ENCODE measurements around the gene RTN1.

Gene RTN1

GRCh38 chr14:59787045-59787674, 83.4 kb downstream of the RTN1 start:
- DNase-seq, result no peak

DNA sequence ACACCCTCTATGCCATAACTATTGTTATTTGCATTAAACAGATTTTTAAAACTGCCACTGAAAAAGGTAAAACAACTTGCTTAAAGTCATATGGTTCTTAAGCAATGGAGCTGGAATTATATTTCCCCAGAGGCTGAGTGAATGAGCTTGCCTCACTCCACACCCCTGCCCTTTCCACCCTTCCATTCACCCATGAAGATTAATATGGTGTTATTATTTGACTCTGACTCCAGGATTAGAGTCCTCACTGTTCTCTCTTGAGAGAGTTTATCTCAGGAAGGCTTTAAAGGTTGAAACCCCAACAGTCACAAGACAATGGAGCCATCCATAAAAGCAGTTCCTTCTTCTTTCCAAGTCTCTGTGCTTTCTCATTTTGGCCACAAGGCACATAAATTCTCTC, 84.9 kb downstream of the RTN1 start:
- DNase-seq, result no peak

GRCh38 chr14:59782760-59783159, 87.8 kb downstream of the RTN1 start:
- DNase-seq, result no peak

DNA sequence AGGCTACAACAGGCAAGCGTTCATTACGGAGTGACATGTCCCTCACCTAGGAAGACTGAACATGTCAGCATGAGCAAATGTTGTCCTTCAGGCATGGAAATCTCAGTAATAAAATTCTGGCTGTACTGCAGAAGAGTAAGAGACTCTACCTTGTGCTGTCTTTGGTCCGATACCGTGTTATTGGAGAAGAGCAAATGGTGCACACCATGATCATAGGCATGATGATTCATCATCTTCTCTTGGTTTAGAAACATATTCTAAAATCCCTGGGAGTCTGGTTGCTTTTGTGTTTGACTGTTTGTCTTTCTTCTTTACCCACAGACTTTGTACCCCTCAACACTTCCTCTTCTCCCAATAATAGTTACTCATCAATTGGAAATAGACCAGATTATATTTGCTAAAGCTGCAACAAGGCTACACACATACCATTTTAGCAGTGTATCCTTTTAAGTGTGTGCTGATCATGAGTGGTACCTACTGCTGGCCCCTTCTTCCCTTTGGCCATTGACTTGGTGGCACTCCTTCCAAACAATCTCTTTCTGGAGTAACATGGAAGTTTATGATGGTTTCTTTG, 93.5 kb downstream of the RTN1 start:
- DNase-seq, result no peak

DNA sequence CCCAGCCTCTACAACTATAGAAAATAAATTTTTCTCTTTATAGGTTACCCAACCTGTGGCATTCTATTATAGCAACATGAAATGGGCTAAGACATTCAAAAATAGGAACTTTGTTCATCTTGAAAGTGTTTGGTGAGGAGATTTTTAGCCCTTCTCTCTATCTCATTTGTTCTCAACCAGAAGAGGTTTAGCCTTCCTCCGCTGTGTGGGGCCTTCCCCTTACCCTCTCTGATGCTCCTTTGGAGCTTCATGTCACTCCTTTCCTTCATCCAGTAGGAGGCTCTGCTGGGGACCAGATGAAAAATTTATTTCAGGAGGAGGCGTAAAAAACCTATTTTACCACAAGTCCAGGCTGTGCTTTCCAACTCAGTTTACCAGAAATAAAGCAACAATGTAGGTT, 94.1 kb downstream of the RTN1 start:
- no peak for DNase-seq

DNA sequence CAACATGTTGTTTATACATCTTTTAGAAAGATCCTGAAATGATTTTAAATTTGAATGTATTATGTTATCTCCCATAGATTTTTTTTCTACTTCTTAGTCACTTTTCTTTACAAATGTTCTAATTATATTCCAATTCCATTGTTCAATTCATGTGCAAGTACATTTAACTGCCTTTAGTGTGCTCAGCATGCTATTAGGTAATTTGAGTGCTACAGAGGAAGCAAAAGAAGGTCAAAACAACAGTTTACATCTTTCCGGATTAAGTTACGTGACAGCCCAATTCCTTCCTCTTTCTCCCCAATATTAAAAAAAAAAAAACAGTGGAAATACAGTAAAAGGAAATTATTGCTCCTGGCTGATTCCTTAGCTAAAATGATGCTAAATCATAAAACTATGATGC, 98.3 kb downstream of the RTN1 start:
- no peak for DNase-seq

DNA sequence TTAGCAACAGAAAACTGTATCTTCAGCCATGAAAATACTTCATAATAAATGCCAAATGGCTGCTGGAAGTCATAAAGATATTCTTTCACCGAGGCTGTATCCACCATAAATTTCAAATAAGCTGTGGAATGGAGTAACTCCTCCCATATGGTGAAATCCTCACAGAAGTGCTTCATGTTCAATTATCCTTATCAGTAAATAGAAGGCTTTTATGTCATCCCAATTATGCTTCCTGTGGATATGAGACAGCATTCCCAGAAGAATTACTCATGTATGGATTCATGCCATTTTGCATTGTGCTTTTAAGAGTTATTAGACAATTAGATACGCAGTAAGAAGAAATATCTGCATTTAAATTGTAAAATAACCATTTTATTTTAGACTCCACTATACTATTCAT, 99.0 kb downstream of the RTN1 start:
- peak; percentile 54 for DNase-seq

DNA sequence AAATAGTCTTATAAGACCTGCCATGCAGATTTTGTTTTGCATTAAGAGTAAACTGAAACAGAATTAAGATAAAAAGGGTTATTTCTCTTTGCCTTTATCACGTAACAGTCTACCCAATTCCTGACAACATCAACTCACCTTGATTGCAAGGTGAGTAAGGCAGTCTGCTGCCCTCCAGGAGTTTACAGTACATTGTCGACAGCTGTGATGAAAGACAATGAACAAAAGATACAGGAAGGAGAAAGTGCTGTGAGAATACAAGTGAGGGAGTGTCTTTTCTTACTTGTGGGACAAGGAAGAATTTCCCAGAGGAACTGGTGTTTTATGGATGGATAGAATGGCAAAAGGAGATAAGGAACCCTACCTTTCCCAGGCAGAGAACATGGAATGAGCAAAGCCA, 101.0 kb downstream of the RTN1 start:
- DNase-seq, result no peak

DNA sequence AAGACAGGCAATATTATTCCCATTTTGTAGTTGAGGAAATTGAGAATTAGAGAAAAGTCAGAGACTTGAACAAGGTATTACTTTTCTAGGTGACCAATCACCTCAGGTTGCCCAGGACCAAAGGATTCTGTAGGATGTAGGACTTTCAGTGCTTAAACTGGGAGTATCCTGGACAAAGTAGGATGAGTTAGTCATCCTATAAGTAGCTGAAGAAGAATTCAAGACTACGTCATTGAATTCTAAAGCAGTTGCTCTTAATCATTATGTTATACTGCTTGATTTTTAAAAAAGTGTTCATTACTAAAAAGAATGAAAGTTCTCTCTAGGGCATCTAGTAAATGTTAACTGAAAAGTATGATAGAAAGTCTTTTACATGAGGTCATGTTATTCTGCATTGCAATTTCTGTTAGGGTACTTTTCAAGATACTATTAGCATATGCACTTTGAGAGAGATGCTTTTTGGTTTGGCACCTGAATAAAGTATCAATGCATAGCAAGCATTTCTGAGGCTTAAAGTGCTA, 101.7 kb downstream of the RTN1 start:
- DNase-seq, result no peak

DNA sequence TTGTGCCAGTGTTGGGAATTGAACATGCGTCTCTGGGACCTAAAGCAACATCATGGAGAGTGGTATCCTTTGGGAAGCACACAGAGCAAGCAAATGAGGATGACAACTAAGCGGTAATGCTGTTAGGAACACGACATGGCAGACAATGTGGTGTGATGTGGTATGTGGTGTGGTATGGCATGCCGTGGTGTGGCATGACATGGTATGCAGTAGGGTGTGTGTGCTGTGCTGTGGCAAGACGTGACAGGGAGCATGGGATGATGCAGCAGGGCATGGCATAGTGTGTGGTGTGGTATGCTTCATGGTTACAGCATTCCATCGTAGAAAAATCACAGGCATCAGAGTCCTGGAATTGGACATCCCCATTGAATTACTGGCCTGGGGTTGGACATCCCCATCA, 108.7 kb downstream of the RTN1 start:
- DNase-seq, result no peak

GRCh38 chr14:59755409-59756135, 115.0 kb downstream of the RTN1 start:
- no peak for DNase-seq

DNA sequence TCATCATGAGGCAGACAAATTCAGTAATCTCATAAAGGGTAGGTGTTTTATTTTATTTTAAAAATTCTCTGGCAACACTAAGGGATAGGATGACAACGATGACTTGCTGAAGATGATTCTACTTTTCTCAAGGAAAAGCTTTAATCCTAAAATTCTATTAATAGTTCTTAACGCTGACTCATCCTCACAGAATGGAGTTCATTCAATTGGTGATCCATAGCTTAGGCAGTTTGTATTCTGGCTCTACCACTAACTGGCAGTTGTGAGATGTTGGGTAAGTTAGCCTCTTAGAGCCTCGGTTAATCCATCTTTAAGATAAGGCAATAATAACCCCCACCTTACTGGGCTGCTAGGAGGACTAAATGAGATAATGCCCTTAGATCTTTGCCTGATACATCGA, 116.3 kb downstream of the RTN1 start:
- DNase-seq, result no peak

DNA sequence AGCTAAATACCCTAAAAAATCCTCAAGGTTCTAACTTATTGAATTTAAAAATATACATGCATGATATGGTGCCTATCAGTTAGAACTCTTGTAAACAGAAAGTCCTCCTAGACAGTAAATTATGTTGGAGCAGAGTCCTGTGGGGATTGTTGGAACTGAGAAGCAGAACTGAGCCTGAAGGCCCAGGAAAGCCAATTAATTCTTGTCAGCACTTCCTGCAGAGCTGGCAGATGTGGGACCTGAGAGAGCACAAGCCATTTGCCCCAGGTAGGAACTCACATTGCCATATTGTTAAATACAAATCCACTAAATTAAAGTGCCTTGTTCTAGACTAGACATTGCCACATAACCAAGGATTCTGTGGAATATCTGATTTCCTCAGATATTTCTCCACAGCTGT, 117.1 kb downstream of the RTN1 start:
- no peak for DNase-seq

- no peak for DNase-seq
Observed at GRCh38 chr14:59751578-59751977, 119.0 kb downstream of the RTN1 start.

DNA sequence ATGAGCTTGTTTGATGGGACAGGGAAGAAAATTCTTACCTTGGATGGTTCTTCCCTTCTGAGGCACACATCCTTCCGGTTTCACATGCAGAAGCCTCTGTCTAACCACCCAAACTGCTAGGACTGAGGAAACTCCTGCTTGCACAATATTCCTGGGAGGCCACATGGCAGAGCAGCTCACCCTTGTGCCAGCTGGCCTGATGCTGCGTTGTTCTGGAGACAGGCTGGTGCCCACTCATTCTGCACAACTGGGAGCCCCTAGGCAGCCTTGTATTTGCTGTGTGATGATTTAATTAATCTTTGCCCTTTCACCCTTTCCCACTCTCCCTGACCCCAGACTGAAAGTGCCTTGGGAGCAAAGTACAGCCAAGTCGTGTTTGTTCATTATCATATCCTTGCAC, 130.8 kb downstream of the RTN1 start:
- no peak for DNase-seq

DNA sequence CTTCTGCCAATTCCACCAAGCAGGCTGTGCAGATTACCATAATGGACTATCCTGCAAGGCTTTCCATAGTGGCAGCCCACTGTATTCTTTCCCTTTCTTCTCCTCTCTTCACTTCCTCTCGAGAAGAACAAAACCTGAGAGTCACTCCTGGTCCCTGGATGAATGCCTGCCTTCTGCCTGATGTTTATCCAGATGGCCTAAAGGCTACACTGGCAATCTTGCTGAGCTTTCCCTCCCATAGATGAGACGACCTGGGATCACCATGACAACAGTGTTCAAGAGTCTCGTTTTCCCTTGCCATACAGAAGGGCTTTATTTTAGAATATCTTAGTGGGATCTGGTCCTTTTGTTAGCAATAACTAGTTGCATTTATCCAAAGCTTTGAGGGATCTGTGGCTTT, 142.3 kb downstream of the RTN1 start:
- no peak for DNase-seq

DNA sequence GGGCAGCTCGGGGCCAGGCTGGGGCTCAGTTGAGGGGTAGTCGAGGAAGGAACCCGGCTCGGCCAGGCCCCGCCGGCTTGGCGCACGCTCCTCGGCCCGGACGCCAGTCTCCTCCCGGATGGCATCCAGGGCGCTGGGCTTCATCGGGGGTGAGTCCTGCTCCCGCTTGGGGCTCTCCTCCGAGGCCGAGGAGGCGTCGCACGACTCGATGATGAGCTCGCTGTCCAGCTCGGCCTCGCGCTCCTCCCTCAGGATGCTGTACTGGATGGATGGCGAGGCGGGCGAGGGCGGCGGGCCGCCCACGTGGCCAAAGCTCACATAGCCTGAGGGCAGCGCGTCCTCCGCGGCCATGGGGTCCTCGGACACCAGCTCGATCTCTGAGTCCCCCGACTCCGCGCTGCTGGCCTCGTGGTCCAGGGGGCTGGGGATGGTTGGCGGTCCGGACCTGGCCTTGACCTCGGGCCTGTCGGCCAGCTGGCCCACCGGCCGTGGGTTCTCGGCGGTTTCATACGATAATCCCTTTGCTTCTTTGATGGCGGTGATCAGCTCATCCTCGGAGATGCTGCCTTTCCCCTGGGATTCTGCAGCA, 143.4 kb downstream of the RTN1 start:
- no peak for DNase-seq

DNA sequence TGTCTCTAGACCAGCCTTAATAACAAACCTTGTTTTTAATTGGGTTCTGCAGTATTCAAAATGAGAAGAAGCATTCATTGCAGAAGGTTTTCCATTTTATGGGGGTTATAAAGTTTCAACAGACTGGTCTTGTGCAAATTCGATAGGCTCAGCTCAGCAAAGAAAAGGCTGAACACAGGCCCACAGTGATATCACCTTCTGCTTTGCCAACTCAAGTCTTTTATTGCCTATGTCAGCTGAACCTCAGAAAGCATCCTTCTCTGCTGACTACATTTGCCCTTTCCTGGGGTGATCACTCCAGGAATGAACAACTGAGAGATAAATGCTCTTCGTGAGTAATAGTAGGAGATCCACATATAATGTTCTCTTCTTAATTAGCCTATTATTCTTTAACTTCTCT, 159.5 kb downstream of the RTN1 start:
- no peak for DNase-seq

DNA sequence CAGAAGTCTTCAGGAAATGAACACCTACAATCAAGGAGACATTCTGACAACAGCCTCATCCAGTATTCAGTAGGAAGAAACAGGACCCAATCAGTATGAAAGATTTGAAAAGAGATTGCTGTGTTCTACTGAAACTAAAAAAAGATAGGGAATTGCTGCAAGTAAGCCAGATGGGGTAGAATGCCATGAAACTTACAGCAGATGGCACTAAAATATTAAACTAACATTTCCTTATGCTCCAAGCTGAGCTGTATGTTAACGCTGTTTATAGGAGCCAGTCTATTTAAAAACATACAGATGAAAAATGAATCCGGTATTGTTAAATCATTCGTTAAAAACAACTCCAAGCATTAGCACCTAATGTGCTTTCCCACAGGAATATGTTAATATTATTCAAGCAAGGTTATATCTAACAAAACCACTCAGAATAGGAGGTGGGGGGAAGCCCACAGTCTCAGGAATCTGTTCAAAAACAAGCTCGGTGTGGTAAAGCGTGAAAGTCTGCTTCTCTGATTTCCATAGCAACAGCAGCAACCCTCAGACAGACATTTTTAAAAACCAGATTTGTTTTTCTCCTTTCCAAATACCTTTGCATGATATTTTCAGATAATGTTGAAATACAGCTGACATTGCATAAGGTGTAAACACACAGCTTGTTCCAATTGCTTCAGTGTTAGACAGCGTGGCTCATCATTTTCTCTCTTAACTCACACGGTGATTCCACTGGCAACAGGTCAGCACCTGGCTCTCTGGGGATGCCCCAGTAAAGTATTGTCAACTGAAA, 162.6 kb downstream of the RTN1 start:
- no peak for DNase-seq

GRCh38 chr14:59705866-59706265, 164.7 kb downstream of the RTN1 start:
- DNase-seq, result no peak

GRCh38 chr14:59705245-59705644, 165.3 kb downstream of the RTN1 start:
- no peak for DNase-seq

DNA sequence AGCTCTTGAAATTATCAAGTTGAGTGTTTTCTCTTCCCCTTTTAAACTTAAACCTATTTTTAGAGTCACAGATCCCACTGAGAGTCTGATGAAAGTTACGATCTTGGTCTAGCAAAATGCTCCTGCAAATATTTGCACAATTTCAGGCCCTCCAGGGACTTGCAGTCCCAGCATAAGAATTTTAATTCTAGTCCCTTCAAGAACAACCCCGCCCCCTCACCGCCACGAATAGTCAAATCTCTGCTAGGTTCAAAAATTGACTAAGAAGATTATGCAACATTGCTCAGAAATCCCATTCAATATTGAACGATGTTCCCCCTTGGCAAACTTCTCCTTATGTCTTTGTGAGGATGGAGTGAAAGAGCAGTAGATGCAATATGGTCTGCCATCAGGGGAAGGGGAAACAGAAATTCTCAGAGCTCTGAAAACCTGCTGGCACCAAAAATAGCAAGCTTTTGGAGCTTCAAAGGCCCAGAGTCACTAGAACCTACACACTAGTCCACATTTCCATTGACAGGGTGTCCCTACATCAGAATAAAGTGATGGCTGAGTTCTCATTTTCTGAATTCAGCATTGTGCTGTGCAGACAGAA, 166.4 kb downstream of the RTN1 start:
- DNase-seq, result no peak

DNA sequence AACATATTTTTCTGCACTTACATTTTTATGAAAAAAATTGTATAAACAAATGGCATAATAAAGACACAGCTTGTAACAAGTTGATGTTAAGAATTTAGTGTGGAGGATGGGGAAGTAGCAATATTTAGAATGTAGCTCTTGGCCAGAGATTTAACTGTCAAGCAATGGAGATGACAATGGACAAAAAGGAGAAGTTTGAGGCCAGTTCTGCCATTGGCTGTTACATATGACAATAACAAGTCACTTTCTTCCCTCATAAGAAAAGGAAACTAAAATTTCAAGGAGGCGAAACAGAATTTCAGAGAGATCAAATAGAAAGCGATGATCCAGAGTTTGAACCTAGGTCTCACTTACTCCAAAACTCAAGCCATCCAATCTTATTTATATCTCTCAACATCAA, 171.1 kb downstream of the RTN1 start:
- DNase-seq, result no peak
